HepG2 (cell line): ENCODE results near the gene CAVIN2. TPM values are rescaled to one million over a fixed set of nuclear protein-coding genes. Genes with fewer than 3 reads are reported as not detected.

ENCODE experiments used
- CENPX ChIP-seq: sonication (generic); formaldehyde crosslinking; IDR thresholded peaks from 2 replicates; pipeline ENCODE4 v1.9.0; 2021; ENCODE audit warnings: mild to moderate bottlenecking, missing genetic modification reagents, moderate library complexity
- EP300 ChIP-seq, 3 experiments: sonication (generic) in 1 of 3; formaldehyde crosslinking in 1 of 3; IDR thresholded peaks; 2 replicates each; pipeline versions ENCODE4 v1.5.1 to v1.6.1; 2011 to 2020; ENCODE audit warnings: low read depth in 2 of 3, low read length in 2 of 3, borderline replicate concordance in 1 of 3, improper control_type of control experiment in 1 of 3, mild to moderate bottlenecking in 1 of 3, missing genetic modification reagents in 1 of 3, moderate library complexity in 1 of 3
- GPN1 ChIP-seq: sonication (generic); formaldehyde crosslinking; IDR thresholded peaks from 2 replicates; pipeline ENCODE4 v1.5.1; 2020; ENCODE audit warnings: missing genetic modification reagents, borderline replicate concordance
- IRF2 ChIP-seq: IDR thresholded peaks from 2 replicates; pipeline ENCODE4 v1.6.1; 2018; ENCODE audit warnings: missing genetic modification reagents, missing compliant biosample characterization
- KLF15 ChIP-seq: sonication (generic); formaldehyde crosslinking; IDR thresholded peaks from 2 replicates; pipeline ENCODE4 v1.8.1; 2023; ENCODE audit warnings: borderline replicate concordance, mild to moderate bottlenecking, inconsistent platforms, missing genetic modification reagents, mixed read lengths
- MIXL1 ChIP-seq: IDR thresholded peaks from 2 replicates; pipeline ENCODE4 v1.6.1; 2016
- NFKBIZ ChIP-seq: IDR thresholded peaks from 2 replicates; pipeline ENCODE4 v1.6.1; 2018; ENCODE audit warnings: missing genetic modification reagents, missing compliant biosample characterization
- NFRKB ChIP-seq: fragments of 450-650 bp; IDR thresholded peaks from 2 replicates; pipeline ENCODE4 v1.6.1; 2017
- SRY ChIP-seq: sonication (generic); formaldehyde crosslinking; IDR thresholded peaks from 2 replicates; pipeline ENCODE4 v1.8.0; 2022; ENCODE audit warnings: mild to moderate bottlenecking, missing genetic modification reagents
- TARDBP ChIP-seq: sonication (generic); formaldehyde crosslinking; IDR thresholded peaks from 2 replicates; pipeline ENCODE4 v1.8.0; 2022; ENCODE audit warnings: mild to moderate bottlenecking, missing genetic modification reagents
- ZNF101 ChIP-seq: sonication (generic); formaldehyde crosslinking; IDR thresholded peaks from 2 replicates; pipeline ENCODE4 v1.4.0; 2020; ENCODE audit warnings: mild to moderate bottlenecking, low read depth, missing genetic modification reagents, borderline replicate concordance
- ZNF207 ChIP-seq: fragments of 450-650 bp; IDR thresholded peaks from 2 replicates; pipeline ENCODE4 v1.6.1; 2016; ENCODE audit warnings: antibody characterized with exemption, borderline replicate concordance
- ZNF354B ChIP-seq: sonication (generic); formaldehyde crosslinking; IDR thresholded peaks from 2 replicates; pipeline ENCODE4 v1.8.0; 2022; ENCODE audit warnings: mild to moderate bottlenecking, missing genetic modification reagents
- ZNF709 ChIP-seq: sonication (generic); formaldehyde crosslinking; IDR thresholded peaks from 2 replicates; pipeline ENCODE4 v1.5.0; 2020; ENCODE audit warnings: mild to moderate bottlenecking, missing genetic modification reagents
- ZNF749 ChIP-seq: sonication (generic); formaldehyde crosslinking; IDR thresholded peaks from 2 replicates; pipeline ENCODE4 v1.8.0; 2022; ENCODE audit warnings: mild to moderate bottlenecking, missing genetic modification reagents, moderate library complexity, borderline replicate concordance
- polyA plus RNA-seq, 8 experiments: library from polyadenylated mRNA; depleted of rRNA in 3 of 8; stranded (reverse) in 7 of 8; unstranded in 1 of 8; fragments of >200 nt; fragmentation: Illumina TruSeq in 4 of 8; extraction: Trizol in 4 of 8; gene quantifications; 2 replicates each; pipeline versions ENCODE4 v1.2.1 to v1.2.3, GENCODE V29; 2011 to 2016; ENCODE audit warnings: low read depth in 4 of 8, missing spikeins in 1 of 8, mixed read lengths in 1 of 8; ENCODE audit not compliant: insufficient read depth in 1 of 8
- total RNA-seq, 5 experiments: library from RNA; depleted of rRNA; stranded (reverse); fragments of >200 nt; fragmentation: Illumina TruSeq; extraction: Trizol; gene quantifications; 2 replicates each; pipeline ENCODE4 v1.2.3, GENCODE V29; 2016; ENCODE audit warnings: low read depth in 1 of 5
- TF ChIP-seq, protein P1 (sequence below): sonication (generic); formaldehyde crosslinking; IDR thresholded peaks from 2 replicates; pipeline ENCODE4 v1.4.0; 2020; ENCODE audit warnings: mild to moderate bottlenecking, missing genetic modification reagents
- TF ChIP-seq, protein P2 (sequence below): sonication (generic); formaldehyde crosslinking; IDR thresholded peaks from 2 replicates; pipeline ENCODE4 v1.5.1; 2020; ENCODE audit warnings: missing genetic modification reagents, mild to moderate bottlenecking, borderline replicate concordance
- TF ChIP-seq, protein P3 (sequence below): sonication (generic); formaldehyde crosslinking; IDR thresholded peaks from 2 replicates; pipeline ENCODE4 v1.4.0; 2020; ENCODE audit warnings: missing genetic modification reagents
- TF ChIP-seq, protein P4 (sequence below): sonication (generic); formaldehyde crosslinking; IDR thresholded peaks from 2 replicates; pipeline ENCODE4 v1.5.0; 2020; ENCODE audit warnings: mild to moderate bottlenecking, missing genetic modification reagents, borderline replicate concordance

CAVIN2 gene
- total and polyA plus RNA-seq, 2 of the 13 experiments (the other 11 are each of a cell fraction or from before 2014, with no cell fraction given), result 7.6 to 38.8 TPM

DNA sequence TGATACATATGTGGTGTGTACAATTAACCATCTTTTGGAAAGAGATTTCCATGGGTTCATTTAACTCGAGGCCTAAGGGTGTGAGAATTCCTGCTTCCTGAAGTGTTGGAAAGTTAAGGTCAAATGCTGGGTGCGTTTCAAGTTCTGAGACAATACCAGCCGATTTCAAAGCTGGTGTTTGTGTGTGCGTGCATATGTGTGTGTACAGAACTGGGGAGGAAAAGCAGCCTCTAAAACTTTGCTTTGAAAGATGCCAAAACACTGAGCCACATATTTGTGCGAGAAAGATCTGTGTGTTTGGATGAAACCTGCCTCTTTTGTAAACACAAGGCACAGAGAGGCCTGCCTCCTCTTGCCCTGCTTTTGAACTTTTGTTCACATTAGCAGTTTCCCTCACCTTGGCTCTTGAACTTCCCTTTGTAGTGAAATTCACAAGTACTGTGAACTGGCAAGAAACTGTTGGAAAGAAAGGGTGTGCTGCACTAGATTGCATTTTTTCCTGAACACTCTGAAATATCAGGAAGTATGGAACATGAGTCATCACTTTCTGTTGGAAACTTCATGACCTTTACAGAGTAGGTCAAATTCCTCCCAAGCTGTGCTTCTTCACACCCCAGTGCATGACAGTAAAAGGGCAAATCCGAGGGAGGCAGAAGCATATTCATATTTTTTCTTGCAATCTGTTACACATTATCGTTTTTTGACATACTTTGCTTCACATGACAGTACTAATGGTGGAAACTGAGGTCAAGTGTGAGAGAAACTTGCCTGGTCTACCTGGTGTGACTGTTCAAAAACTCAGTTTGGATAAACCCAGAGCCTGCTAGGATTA lies 20.0 kb upstream of the CAVIN2 start (continued):
- TF ChIP-seq ZNF101, result no peak
- TF ChIP-seq NFRKB, result no peak
- no peak; the same call in 1 of the 2 replicates for TF ChIP-seq KLF15 (CRISPR knock-in tag)
- TF ChIP-seq CENPX (CRISPR knock-in tag), result no peak
- peak; percentile 92 for TF ChIP-seq IRF2 (CRISPR knock-in tag)
- TF ChIP-seq ZNF354B, result peak; percentile 76; the same call in 1 of the 2 replicates
- peak; percentile 66; the same call in 1 of the 2 replicates for TF ChIP-seq ZNF749
- TF ChIP-seq SRY (CRISPR knock-in tag), result no peak
- TF ChIP-seq, protein P1, sequence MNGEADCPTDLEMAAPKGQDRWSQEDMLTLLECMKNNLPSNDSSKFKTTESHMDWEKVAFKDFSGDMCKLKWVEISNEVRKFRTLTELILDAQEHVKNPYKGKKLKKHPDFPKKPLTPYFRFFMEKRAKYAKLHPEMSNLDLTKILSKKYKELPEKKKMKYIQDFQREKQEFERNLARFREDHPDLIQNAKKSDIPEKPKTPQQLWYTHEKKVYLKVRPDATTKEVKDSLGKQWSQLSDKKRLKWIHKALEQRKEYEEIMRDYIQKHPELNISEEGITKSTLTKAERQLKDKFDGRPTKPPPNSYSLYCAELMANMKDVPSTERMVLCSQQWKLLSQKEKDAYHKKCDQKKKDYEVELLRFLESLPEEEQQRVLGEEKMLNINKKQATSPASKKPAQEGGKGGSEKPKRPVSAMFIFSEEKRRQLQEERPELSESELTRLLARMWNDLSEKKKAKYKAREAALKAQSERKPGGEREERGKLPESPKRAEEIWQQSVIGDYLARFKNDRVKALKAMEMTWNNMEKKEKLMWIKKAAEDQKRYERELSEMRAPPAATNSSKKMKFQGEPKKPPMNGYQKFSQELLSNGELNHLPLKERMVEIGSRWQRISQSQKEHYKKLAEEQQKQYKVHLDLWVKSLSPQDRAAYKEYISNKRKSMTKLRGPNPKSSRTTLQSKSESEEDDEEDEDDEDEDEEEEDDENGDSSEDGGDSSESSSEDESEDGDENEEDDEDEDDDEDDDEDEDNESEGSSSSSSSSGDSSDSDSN (CRISPR knock-in tag), result peak; percentile 65
- TF ChIP-seq EP300 (IDR thresholded peaks at IDR 0.05; ENCODE audit: low read depth in 2 of 2, low read length in 2 of 2), result peak; percentile 11 to 97; a peak in 2 of 4 replicates
- TF ChIP-seq EP300 (CRISPR knock-in tag; IDR thresholded peaks at IDR 0.05; ENCODE audit: borderline replicate concordance), result peak; percentile 96
- no peak for TF ChIP-seq ZNF207
- no peak for TF ChIP-seq GPN1 (CRISPR knock-in tag)
- peak; percentile 86 for TF ChIP-seq MIXL1 (CRISPR knock-in tag)
- TF ChIP-seq, protein P2, sequence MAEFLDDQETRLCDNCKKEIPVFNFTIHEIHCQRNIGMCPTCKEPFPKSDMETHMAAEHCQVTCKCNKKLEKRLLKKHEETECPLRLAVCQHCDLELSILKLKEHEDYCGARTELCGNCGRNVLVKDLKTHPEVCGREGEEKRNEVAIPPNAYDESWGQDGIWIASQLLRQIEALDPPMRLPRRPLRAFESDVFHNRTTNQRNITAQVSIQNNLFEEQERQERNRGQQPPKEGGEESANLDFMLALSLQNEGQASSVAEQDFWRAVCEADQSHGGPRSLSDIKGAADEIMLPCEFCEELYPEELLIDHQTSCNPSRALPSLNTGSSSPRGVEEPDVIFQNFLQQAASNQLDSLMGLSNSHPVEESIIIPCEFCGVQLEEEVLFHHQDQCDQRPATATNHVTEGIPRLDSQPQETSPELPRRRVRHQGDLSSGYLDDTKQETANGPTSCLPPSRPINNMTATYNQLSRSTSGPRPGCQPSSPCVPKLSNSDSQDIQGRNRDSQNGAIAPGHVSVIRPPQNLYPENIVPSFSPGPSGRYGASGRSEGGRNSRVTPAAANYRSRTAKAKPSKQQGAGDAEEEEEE (CRISPR knock-in tag), result no peak
- TF ChIP-seq, protein P3, sequence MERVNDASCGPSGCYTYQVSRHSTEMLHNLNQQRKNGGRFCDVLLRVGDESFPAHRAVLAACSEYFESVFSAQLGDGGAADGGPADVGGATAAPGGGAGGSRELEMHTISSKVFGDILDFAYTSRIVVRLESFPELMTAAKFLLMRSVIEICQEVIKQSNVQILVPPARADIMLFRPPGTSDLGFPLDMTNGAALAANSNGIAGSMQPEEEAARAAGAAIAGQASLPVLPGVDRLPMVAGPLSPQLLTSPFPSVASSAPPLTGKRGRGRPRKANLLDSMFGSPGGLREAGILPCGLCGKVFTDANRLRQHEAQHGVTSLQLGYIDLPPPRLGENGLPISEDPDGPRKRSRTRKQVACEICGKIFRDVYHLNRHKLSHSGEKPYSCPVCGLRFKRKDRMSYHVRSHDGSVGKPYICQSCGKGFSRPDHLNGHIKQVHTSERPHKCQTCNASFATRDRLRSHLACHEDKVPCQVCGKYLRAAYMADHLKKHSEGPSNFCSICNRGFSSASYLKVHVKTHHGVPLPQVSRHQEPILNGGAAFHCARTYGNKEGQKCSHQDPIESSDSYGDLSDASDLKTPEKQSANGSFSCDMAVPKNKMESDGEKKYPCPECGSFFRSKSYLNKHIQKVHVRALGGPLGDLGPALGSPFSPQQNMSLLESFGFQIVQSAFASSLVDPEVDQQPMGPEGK, result peak; percentile 47
- TF ChIP-seq, protein P4, sequence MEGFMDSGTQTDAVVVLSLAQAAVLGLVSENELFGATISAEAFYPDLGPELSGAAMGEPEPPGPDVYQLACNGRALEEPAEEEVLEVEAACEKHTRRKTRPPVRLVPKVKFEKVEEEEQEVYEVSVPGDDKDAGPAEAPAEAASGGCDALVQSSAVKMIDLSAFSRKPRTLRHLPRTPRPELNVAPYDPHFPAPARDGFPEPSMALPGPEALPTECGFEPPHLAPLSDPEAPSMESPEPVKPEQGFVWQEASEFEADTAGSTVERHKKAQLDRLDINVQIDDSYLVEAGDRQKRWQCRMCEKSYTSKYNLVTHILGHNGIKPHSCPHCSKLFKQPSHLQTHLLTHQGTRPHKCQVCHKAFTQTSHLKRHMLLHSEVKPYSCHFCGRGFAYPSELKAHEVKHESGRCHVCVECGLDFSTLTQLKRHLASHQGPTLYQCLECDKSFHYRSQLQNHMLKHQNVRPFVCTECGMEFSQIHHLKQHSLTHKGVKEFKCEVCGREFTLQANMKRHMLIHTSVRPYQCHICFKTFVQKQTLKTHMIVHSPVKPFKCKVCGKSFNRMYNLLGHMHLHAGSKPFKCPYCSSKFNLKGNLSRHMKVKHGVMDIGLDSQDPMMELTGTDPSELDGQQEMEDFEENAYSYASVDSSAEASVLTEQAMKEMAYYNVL (CRISPR knock-in tag), result peak; percentile 97
- TF ChIP-seq TARDBP (CRISPR knock-in tag), result peak; percentile 98
- peak; percentile 96 for TF ChIP-seq NFKBIZ (CRISPR knock-in tag)
- TF ChIP-seq ZNF709 (CRISPR knock-in tag), result no peak; the same call in 1 of the 2 replicates
